Stimulated activated CD8-positive, alpha-beta memory T cell treated with anti-CD3 and anti-CD28 coated beads, Interleukin-7, amount 100 ng/mL, for 48 hours (primary cell): ENCODE data around the gene CERS4.
A peak's percentile ranks its signal among the peaks of the same experiment; 100 is the strongest.
"Not testable (repeated sequence)": the region's sequence is repeated elsewhere in the genome, so short reads cannot be mapped to it uniquely, and the experiment has no call there.

Source experiments
- DNase-seq, 2 donors: peaks; one replicate each; pipeline ENCODE4 v3.0.0-alpha.2; 2020; ENCODE audit warnings: low read depth in 1 of 2; ENCODE audit errors: extremely low read depth in 1 of 2

Gene CERS4

DNA sequence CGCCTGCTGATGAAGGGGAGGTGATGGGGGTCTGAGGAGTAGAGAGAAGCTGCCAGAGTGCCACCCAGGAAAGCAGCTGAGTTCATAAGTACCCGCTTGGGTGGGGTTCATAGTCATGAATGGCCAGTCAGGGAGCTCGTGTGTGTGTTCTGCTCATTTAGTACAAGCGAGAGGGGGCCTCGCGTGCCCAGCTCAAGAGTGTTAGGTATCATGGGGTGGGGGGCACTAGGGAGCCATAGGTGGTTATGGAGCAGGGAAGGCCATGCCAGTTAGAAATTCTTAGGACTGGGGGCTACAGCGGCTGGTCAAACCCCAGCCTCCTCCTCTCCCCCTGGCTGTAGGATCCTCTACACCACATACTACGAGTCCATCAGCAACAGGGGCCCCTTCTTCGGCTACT is 52.2 kb downstream of the CERS4 start:
- no peak for DNase-seq

DNA sequence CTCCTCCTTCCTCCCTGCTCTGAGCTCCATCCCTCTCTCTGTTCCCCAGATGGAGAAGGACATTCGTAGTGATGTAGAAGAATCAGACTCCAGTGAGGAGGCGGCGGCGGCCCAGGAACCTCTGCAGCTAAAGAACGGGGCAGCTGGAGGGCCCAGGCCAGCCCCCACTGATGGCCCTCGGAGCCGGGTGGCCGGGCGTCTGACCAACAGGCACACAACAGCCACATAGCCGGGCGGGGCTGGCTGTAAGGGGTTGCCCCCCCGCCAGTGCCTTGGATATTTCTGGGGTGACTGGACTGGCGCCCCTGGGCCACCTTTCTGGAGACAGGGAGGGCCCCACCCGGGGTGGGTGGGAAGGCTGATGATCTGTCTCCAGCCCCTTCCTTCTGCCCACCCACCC is 52.7 kb downstream of the CERS4 start:
- no peak for DNase-seq

DNA sequence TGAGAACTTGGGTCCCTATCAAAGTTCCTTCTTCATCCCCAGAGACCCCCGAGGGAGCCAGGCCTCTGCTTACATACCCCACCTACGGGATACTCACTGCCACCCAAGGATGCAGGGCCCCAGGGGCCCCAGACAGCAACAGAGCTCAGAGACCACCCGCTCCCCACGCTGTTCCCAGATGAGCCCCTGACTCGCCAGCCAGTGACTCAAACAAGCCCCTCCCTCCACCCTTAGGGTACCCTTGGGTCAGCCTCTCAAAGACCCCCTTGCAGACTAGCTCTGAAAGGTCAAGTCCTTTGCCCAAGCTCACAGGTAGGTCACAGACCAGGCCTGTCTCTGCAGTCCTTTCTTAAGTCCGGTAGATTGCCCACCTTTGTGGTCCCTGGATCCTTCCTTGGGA is 53.3 kb downstream of the CERS4 start:
- DNase-seq, result no peak

- DNase-seq, result not testable (repeated sequence)
Measured at GRCh38 chr19:8264248-8264647, 55.1 kb downstream of the CERS4 start.

DNA sequence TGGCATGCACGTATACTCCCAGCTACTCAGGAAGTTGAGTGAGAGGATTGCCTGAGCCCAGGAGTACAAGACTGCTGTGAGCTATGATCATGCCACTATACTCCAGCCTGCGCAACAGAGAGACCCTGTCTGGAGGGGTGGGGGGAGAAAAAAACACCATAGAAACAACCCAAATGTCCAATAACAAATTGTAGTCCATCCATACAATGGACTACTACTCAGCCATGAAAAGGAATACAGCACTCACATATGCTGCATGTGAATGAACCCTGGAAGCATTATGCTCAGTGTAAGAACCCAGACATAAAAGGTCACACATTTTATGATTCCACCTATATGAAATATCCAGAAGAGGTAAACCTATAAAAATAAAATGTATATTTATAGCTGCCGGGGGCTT is 56.7 kb downstream of the CERS4 start:
- no peak for DNase-seq

GRCh38 chr19:8269724-8270123 is 60.6 kb downstream of the CERS4 start:
- DNase-seq, result no peak

DNA sequence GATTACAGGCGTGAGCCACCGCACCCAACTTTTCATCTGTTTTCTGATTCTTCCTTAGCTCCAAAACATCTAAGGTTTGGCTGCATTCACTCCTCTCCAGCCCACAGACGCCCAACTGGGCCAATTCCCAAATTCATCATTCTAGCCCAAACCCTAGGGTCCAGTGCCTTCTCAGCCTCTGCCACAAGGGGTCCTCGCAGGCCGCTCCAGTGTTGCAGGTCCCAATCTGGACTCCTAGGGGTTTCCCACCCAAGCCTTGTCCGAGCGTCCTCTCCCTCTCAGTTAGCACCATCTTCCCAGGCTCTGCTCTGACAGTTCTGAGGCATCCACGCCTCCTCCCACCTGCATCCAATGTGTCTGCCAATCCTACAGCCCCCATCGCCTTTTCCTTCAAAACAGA is 67.3 kb downstream of the CERS4 start:
- not testable (repeated sequence) for DNase-seq

DNA sequence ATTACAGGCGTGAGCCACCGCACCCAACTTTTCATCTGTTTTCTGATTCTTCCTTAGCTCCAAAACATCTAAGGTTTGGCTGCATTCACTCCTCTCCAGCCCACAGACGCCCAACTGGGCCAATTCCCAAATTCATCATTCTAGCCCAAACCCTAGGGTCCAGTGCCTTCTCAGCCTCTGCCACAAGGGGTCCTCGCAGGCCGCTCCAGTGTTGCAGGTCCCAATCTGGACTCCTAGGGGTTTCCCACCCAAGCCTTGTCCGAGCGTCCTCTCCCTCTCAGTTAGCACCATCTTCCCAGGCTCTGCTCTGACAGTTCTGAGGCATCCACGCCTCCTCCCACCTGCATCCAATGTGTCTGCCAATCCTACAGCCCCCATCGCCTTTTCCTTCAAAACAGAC is 82.2 kb downstream of the CERS4 start:
- not testable (repeated sequence) for DNase-seq

- no peak for DNase-seq
Measured at GRCh38 chr19:8302357-8302691, 93.2 kb downstream of the CERS4 start.

DNA sequence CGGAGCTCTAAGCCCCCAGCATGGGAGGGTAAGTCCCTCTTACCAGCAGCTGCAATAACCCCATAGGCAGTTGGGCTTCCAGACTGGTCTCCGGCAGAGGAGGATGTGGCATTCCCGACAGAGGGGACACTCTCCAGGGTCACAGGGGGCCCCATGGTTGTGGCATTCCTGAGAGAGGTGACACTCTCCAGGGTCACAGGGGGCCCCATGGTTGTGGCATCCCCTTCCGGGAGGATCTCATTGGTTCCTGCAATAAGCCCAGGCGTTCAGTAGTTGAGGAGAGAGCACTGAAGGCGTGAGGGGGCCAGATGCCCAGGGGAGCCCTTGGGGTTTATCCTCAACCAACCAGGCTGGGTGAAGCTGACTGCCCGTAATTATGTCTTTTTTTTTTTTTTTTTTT is 93.6 kb downstream of the CERS4 start:
- DNase-seq, result no peak

DNA sequence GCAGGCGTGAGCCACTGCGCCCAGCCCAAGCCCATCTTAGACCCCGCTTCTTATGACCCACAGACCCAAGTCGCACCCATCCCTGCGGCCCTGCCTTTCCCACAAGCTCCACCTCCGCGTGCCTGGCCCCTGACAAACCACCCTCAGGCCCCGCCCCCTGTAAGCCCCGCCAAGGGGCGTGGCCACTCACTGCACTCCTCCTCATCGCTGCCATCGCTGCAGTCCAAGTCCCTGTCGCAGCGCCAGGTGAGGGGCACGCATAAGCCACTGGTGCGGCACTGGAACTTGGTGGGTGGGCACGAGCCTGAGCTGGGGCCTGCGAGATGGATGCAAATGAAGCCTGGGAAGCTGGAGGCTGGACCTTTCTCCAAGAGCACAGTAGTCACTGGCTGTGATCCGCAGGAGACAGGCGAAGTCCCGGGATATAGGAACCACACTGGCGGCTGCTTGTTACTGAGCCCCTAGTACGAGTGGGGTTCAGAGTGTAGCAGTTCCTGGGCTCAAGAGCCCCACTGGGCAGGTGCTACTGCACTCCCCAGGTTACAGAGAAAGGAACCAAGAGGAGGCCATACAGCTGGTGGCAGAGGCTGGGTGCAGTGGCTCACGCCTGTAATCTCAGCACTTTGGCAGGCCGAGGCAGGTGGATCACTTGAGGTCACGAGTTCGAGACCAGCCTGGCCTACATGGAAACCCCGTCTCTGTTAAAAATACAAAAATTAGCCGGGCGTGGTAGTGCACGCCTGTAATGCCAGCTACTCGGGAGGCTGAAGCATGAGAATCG is 95.9 kb downstream of the CERS4 start:
- DNase-seq, result no peak

GRCh38 chr19:8305798-8306197 is 96.6 kb downstream of the CERS4 start:
- no peak for DNase-seq

DNA sequence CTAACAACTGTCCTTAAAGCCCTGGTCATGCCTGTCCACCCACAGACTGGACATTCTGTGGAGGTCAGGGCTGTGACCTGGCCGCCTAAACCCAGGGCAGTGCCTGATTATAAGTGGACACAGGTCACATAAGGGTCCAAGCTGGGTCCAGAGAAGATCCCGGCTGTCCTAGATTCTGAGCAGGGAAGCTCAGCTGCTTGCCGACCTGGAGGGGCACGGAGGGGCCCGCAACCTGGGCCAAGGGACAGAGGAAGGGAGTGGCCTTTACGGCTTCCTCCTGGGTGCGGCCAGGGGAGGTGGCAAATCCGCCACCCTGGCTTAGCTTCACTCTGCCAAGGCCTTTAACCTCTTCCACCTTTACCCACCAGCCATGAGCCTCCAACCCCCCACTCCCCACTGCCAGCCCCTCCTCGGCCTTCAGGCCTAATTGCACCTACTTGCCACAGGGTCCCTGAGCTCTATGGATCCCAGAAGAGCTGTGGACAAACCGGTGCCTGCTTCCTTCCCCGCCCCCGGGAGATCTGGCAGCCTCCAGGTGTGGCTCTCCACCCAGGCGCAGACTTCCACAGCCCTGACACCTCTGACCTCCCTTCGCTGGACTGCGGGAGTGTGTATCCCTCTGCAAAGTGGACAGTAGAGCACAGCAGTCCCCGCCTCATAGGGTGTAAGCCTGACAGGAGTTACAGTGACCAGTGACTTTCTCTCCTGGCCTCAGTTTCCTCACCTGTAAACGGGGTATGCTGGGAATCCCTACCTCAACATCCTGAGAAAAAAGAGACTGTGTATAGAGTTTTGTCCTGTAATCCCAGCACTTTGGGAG is 97.3 kb downstream of the CERS4 start:
- DNase-seq, result no peak

GRCh38 chr19:8307400-8307964 is 98.3 kb downstream of the CERS4 start:
- DNase-seq, result no peak

- peak; percentile 73 to 82 for DNase-seq
Measured at GRCh38 chr19:8307965-8308866, 99.0 kb downstream of the CERS4 start, which contains the start of gene CD320. Gene CD320, minus strand, starts transcription at chr19:8308358. Its CDS starts 68 bp downstream, at chr19:8308290.

DNA sequence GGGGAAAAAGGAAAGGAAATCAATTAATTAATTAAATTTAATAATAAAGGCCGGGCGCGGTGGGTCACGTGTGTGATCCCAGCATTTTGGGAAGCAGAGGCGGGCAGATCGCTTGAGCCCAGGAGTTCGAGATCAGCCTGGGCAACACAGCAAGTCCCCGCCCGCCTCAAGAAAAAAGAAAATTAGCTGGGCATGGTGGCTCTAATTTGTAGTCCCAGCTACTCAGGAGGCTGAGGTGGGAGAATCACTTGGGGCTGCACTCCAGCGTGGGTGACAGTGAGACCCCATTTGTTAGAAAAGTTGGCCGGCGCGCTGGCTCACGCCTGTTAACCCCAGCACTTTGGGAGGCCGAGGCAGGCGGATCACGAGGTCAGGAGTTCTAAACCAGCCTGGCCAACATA is 99.7 kb downstream of the CERS4 start:
- no peak for DNase-seq

GRCh38 chr19:8310342-8311055 is 101.3 kb downstream of the CERS4 start:
- DNase-seq, result no peak

DNA sequence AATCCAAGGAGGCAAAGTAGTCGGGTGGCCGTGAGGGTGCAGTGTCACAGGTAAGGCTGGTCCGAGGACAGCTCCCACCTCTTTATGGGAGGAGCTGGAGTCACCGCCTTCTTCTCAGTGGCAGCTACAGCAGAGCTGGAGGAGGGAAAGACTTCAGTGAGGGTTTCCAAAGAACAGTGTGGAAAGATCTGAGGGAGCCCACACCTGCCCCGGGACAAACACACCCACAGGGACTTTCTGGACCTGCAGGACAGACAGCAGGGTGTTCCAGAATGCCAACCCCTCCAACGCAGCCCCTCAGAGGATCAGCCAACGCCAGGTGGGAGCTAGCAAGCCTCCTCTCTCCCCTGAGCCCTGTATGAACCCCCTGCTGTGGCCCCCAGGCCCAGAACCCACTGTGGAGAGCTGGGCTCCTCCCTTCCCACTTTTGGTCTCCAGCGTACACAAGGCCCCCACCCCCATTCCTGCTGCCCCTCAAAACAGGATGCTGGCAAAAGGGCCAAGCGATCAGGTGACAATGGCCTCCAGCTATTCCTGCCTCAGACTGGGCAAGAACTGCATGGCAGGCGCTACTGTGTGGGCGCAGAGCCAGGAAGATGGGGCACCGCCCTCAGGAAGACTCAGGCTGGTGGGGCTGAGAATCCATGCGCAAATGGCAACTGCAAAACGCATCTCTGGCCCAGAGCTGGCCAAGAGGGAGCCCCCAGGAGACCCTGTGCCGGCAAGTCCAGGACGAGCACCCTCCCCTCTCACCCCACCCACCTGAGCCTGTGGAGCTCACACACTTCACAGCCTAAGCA is 102.5 kb downstream of the CERS4 start:
- no peak for DNase-seq
